H9 (cell line): Measurements from ENCODE around the gene ZNF564. TPM values are rescaled to one million over a fixed set of nuclear protein-coding genes. Genes with fewer than 3 reads are reported as not detected.

ENCODE experiments used
- DNase-seq: peaks from one replicate; pipeline ENCODE4 v3.0.0-alpha.2; 2017
- H2AFZ ChIP-seq: one replicate; pipeline ENCODE4 v1.6.1; 2013; ENCODE audit warnings: mild to moderate bottlenecking, low read length, control low read depth, moderate library complexity
- H2AK5ac ChIP-seq: 2 replicates; pipeline ENCODE4 v1.6.1; 2013; ENCODE audit warnings: low read length, control low read depth, mixed read lengths; ENCODE audit not compliant: insufficient read length
- H2BK120ac ChIP-seq: one replicate; pipeline ENCODE4 v1.6.1; 2013; ENCODE audit warnings: low read depth, mild to moderate bottlenecking, low read length, control low read depth, inconsistent platforms; ENCODE audit not compliant: poor library complexity, severe bottlenecking
- H2BK12ac ChIP-seq: 2 replicates; pipeline ENCODE4 v1.6.1; 2013; ENCODE audit warnings: low read length, control low read depth, mixed read lengths, low read depth; ENCODE audit not compliant: insufficient read length
- H2BK15ac ChIP-seq: 2 replicates; pipeline ENCODE4 v1.6.1; 2013; ENCODE audit warnings: low read depth, low read length, control low read depth
- H2BK20ac ChIP-seq: one replicate; pipeline ENCODE4 v1.6.1; 2013; ENCODE audit warnings: low read depth, mild to moderate bottlenecking, low read length, control low read depth, inconsistent platforms; ENCODE audit not compliant: poor library complexity, severe bottlenecking
- H2BK5ac ChIP-seq: 2 replicates; pipeline ENCODE4 v1.6.1; 2013; ENCODE audit warnings: low read length, control low read depth, mixed read lengths; ENCODE audit not compliant: insufficient read length
- H3K14ac ChIP-seq: 2 replicates; pipeline ENCODE4 v1.6.1; 2013; ENCODE audit warnings: low read length, control low read depth; ENCODE audit not compliant: insufficient read depth
- H3K18ac ChIP-seq: 2 replicates; pipeline ENCODE4 v1.6.1; 2013; ENCODE audit warnings: low read depth, mild to moderate bottlenecking, mixed read lengths, low read length, control low read depth; ENCODE audit not compliant: insufficient read length
- H3K23ac ChIP-seq: 2 replicates; pipeline ENCODE4 v1.6.1; 2013; ENCODE audit warnings: low read length, control low read depth, mixed read lengths, low read depth; ENCODE audit not compliant: insufficient read length
- H3K23me2 ChIP-seq: 2 replicates; pipeline ENCODE4 v1.6.1; 2013; ENCODE audit warnings: low read depth, mild to moderate bottlenecking, mixed read lengths, low read length, control low read depth; ENCODE audit not compliant: insufficient read length, poor library complexity, severe bottlenecking
- H3K27ac ChIP-seq: 2 replicates; pipeline ENCODE4 v1.5.1; 2013; ENCODE audit warnings: low read length, control low read depth, mixed read lengths, low read depth; ENCODE audit not compliant: insufficient read length
- H3K27me3 ChIP-seq: 2 replicates; pipeline ENCODE4 v1.6.1; 2013; ENCODE audit warnings: low read length, control low read depth, inconsistent platforms; ENCODE audit not compliant: insufficient read depth
- H3K4ac ChIP-seq: 2 replicates; pipeline ENCODE4 v1.6.1; 2013; ENCODE audit warnings: low read depth, mild to moderate bottlenecking, control low read depth, inconsistent platforms, low read length, moderate library complexity
- H3K4me1 ChIP-seq: 2 replicates; pipeline ENCODE4 v1.6.1; 2013; ENCODE audit warnings: low read length, control low read depth, inconsistent platforms; ENCODE audit not compliant: insufficient read depth
- H3K4me2 ChIP-seq: 2 replicates; pipeline ENCODE4 v1.6.1; 2013; ENCODE audit warnings: low read length, control low read depth, mixed read lengths; ENCODE audit not compliant: insufficient read length, insufficient read depth
- H3K56ac ChIP-seq: 2 replicates; pipeline ENCODE4 v1.6.1; 2013; ENCODE audit warnings: low read depth, mild to moderate bottlenecking, mixed read lengths, low read length, control low read depth; ENCODE audit not compliant: insufficient read length
- H3K79me1 ChIP-seq: 2 replicates; pipeline ENCODE4 v1.6.1; 2013; ENCODE audit warnings: low read depth, mild to moderate bottlenecking, moderate library complexity, low read length, control low read depth, inconsistent platforms; ENCODE audit not compliant: insufficient read depth, poor library complexity, severe bottlenecking
- H3K79me2 ChIP-seq: 2 replicates; pipeline ENCODE4 v1.6.1; 2013; ENCODE audit warnings: low read length, control low read depth, inconsistent platforms; ENCODE audit not compliant: insufficient read depth
- H3K9ac ChIP-seq: 2 replicates; pipeline ENCODE4 v1.6.1; 2013; ENCODE audit warnings: low read length, control low read depth, mixed read lengths; ENCODE audit not compliant: insufficient read length; ENCODE audit errors: extremely low read depth
- H3K9me3 ChIP-seq: one replicate; pipeline ENCODE4 v1.6.1; 2013; ENCODE audit warnings: low read depth, low read length, inconsistent platforms; ENCODE audit not compliant: control insufficient read depth
- H3T11ph ChIP-seq: one replicate; pipeline ENCODE4 v1.6.1; 2013; ENCODE audit warnings: mild to moderate bottlenecking, low read length, control low read depth, inconsistent platforms
- H4K20me1 ChIP-seq: one replicate; pipeline ENCODE4 v1.6.1; 2013; ENCODE audit not compliant: control insufficient read depth, insufficient read length, insufficient read depth
- H4K5ac ChIP-seq: 2 replicates; pipeline ENCODE4 v1.6.1; 2013; ENCODE audit warnings: low read depth, mild to moderate bottlenecking, mixed read lengths, low read length, control low read depth; ENCODE audit not compliant: insufficient read length
- H4K8ac ChIP-seq: replicated peaks from 2 replicates; pipeline ENCODE4 v1.6.1; 2013; ENCODE audit warnings: low read length, control low read depth, mixed read lengths, low read depth; ENCODE audit not compliant: insufficient read length
- H4K91ac ChIP-seq: 2 replicates; pipeline ENCODE4 v1.6.1; 2013; ENCODE audit warnings: low read depth, mild to moderate bottlenecking, moderate library complexity, mixed read lengths, low read length, control low read depth; ENCODE audit not compliant: insufficient read length
- H3K27ac Mint-ChIP-seq, 3 experiments: 2 replicates in 2 of 3; 3 replicates in 1 of 3; pipeline ENCODE4 v1.8.0; 2020 to 2021; ENCODE audit warnings: mixed read lengths in 3 of 3, mild to moderate bottlenecking in 1 of 3, moderate library complexity in 1 of 3
- H3K27me3 Mint-ChIP-seq: 2 replicates; pipeline ENCODE4 v1.8.0; 2021; ENCODE audit warnings: low read depth, mild to moderate bottlenecking, moderate library complexity, mixed read lengths
- H3K36me3 Mint-ChIP-seq, 3 experiments: 2 replicates in 2 of 3; 3 replicates in 1 of 3; pipeline ENCODE4 v1.8.0; 2020 to 2021; ENCODE audit warnings: low read depth in 3 of 3, mixed read lengths in 3 of 3; ENCODE audit not compliant: insufficient read depth in 1 of 3
- H3K4me1 Mint-ChIP-seq, 2 experiments: 2 replicates each; pipeline ENCODE4 v1.8.0; 2020; ENCODE audit warnings: mixed read lengths in 2 of 2
- H3K4me3 Mint-ChIP-seq, 2 experiments: 2 replicates in 1 of 2; 3 replicates in 1 of 2; pipeline ENCODE4 v1.8.0; 2020 to 2021; ENCODE audit warnings: mild to moderate bottlenecking in 2 of 2, mixed read lengths in 2 of 2, moderate library complexity in 1 of 2
- H3K9me3 Mint-ChIP-seq, 2 experiments: 2 replicates in 1 of 2; 3 replicates in 1 of 2; pipeline ENCODE4 v1.8.0; 2020; ENCODE audit warnings: mild to moderate bottlenecking in 2 of 2, mixed read lengths in 2 of 2, moderate library complexity in 1 of 2
- WGBS: extraction: QIAGEN DNeasy Blood & Tissue Kit; methylation state at CpG from one replicate; pipeline ENCODE4 v1.1.7; 2013; ENCODE audit warnings: missing lambda C conversion rate, low lambda C conversion rate, mixed read lengths; ENCODE audit not compliant: insufficient read length; ENCODE audit errors: extremely low coverage; 5-methylcytosine and 5-hydroxymethylcytosine counted together
- total RNA-seq: library from RNA; stranded (reverse); gene quantifications from 2 replicates; pipeline ENCODE4 v1.2.1, GENCODE V29; 2021
- TF ChIP-seq, protein P1 (sequence below): fragments of 200-600 bp; sonication (generic); conservative IDR thresholded peaks from 3 replicates; pipeline ENCODE4 v1.8.0; 2021; ENCODE audit warnings: antibody characterized with exemption, mild to moderate bottlenecking

The ZNF564 gene
- total RNA-seq, 1 experiment from 2014 or later, result 11.3 TPM

DNA sequence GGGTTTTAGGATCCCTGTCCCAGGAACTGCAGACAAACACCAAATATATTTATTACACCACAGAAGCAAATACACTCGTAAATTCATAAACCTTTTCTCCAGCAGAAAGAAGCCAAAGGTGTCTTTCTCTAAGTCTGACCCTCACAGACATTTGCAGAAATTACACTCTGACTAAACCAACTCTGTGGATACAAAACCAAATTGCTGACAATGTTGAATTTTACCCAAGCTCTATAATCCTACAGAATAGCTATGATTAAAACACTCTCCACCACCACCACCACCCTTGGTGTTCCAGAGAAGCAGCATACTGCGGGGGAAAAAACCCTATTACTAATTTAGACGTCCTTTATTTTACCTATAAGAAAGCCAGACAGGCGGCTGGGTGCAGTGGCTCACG lies 5.2 kb downstream of the ZNF564 start:
- H2BK120ac ChIP-seq, result no peak overlapping the region
- H3K14ac ChIP-seq, result no peak overlapping the region
- peaks cover 9 to 19% of the 10 kb centered on the region in 2 experiments for H3K4me1 Mint-ChIP-seq
- no peak overlapping the region for H3K27ac ChIP-seq
- H4K91ac ChIP-seq, result no peak overlapping the region
- H3K4ac ChIP-seq, result no peak overlapping the region
- no peaks in the 10 kb centered on the region for H3K27me3 ChIP-seq
- H2BK15ac ChIP-seq, result no peak overlapping the region
- no peaks in the 10 kb centered on the region for H3K23me2 ChIP-seq
- no peaks in the 10 kb centered on the region for H3K27me3 Mint-ChIP-seq
- WGBS, result no CpG with 5 or more reads among the region's 5 CpGs
- H2AK5ac ChIP-seq, result no peak overlapping the region
- no peak overlapping the region for H3K23ac ChIP-seq
- H4K5ac ChIP-seq, result no peak overlapping the region
- H3K4me3 Mint-ChIP-seq, result no peak overlapping the region
- H3K56ac ChIP-seq, result no peak overlapping the region
- H3K9me3 Mint-ChIP-seq, result peaks cover 13 to 44% of the 10 kb centered on the region in 2 experiments
- H4K20me1 ChIP-seq, result no peaks in the 10 kb centered on the region
- peaks cover 6% of the 10 kb centered on the region for H3K79me1 ChIP-seq
- DNase-seq, result no peak
- no peak overlapping the region for H3K9ac ChIP-seq
- no peak overlapping the region for H3K4me2 ChIP-seq
- no peak overlapping the region for H3T11ph ChIP-seq
- H2BK12ac ChIP-seq, result no peak overlapping the region
- H3K4me1 ChIP-seq, result no peaks in the 10 kb centered on the region; the same call in 1 of the 2 replicates
- H4K8ac ChIP-seq, result no peak overlapping the region
- no peak overlapping the region for H2BK5ac ChIP-seq
- no peak overlapping the region for H2AFZ ChIP-seq
- peaks cover 7% of the 10 kb centered on the region; the same call in 1 of the 2 replicates for H3K79me2 ChIP-seq
- no peak overlapping the region for H3K18ac ChIP-seq
- no peaks in the 10 kb centered on the region for H3K9me3 ChIP-seq
- TF ChIP-seq, protein P1, sequence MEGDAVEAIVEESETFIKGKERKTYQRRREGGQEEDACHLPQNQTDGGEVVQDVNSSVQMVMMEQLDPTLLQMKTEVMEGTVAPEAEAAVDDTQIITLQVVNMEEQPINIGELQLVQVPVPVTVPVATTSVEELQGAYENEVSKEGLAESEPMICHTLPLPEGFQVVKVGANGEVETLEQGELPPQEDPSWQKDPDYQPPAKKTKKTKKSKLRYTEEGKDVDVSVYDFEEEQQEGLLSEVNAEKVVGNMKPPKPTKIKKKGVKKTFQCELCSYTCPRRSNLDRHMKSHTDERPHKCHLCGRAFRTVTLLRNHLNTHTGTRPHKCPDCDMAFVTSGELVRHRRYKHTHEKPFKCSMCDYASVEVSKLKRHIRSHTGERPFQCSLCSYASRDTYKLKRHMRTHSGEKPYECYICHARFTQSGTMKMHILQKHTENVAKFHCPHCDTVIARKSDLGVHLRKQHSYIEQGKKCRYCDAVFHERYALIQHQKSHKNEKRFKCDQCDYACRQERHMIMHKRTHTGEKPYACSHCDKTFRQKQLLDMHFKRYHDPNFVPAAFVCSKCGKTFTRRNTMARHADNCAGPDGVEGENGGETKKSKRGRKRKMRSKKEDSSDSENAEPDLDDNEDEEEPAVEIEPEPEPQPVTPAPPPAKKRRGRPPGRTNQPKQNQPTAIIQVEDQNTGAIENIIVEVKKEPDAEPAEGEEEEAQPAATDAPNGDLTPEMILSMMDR, result no peak
- H2BK20ac ChIP-seq, result no peak overlapping the region
- H3K36me3 Mint-ChIP-seq, result peaks cover 25 to 67% (median 61%) of the 10 kb centered on the region in 3 experiments
- H3K27ac Mint-ChIP-seq, result no peak overlapping the region
